GM12878 (cell line): Measurements from ENCODE around the gene USH2A. TPM values are rescaled to one million over a fixed set of nuclear protein-coding genes. Genes with fewer than 3 reads are reported as not detected.

Source experiments
- ATAC-seq: fragments of 200-7000 bp; cut with Tn5 transposase; 3 replicates; pipeline ENCODE4 v1.9.1; 2020; ENCODE audit warnings: mild to moderate bottlenecking, moderate library complexity
- BruUV-seq: library from RNA; stranded (reverse); fragments of 400-500 nt; replicated peaks from 2 replicates; lab custom pipeline; 2021; lab: Mats Ljungman, UMichigan
- CTCF ChIA-PET: fragments of 300-600 bp; sonication (Branson Sonifier 250); formaldehyde crosslinking; extraction: SDS; loops from one replicate; lab custom pipeline; 2021; ENCODE audit warnings: inconsistent platforms; lab: Yijun Ruan, JAX
- POLR2A ChIA-PET: fragments of 350-600 bp; formaldehyde crosslinking; extraction: SDS; loops from one replicate; lab custom pipeline; 2021; ENCODE audit warnings: inconsistent platforms; lab: Charles Lee
- RAD21 ChIA-PET: fragments of 300-600 bp; sonication (Branson Sonifier 250); formaldehyde crosslinking; loops from one replicate; lab custom pipeline; 2023; ENCODE audit warnings: antibody characterized with exemption; ENCODE audit not compliant: unreplicated experiment; lab: Charles Lee
- SMC1A ChIA-PET: fragments of 300-600 bp; sonication (Branson Sonifier 250); formaldehyde crosslinking; loops from one replicate; lab custom pipeline; 2023; ENCODE audit not compliant: unreplicated experiment, uncharacterized antibody; lab: Charles Lee
- DNase-seq: peaks from one replicate; pipeline ENCODE4 v3.0.0-alpha.2; 2011; ENCODE audit warnings: low read depth, low spot score
- FAIRE-seq: peaks from 3 replicates; lab custom pipeline; 2011; peaks lifted over from hg19 to GRCh38; lab: Jason Lieb, UNC
- H2AFZ ChIP-seq: 2 replicates; pipeline ENCODE4 v1.6.0; 2011; ENCODE audit warnings: low read depth, low read length, control low read depth; ENCODE audit not compliant: control insufficient read depth
- H3K27ac ChIP-seq: 2 replicates; pipeline ENCODE4 v1.5.1; 2011; ENCODE audit warnings: control low read depth; ENCODE audit not compliant: control insufficient read depth, insufficient read depth
- H3K27me3 ChIP-seq, 2 experiments: replicated peaks in 1 of 2; 2 replicates each; pipeline versions ENCODE4 v1.6.0 to v1.6.1; 2011; ENCODE audit warnings: low read length in 1 of 2; ENCODE audit not compliant: control insufficient read depth in 2 of 2, insufficient read depth in 2 of 2
- H3K36me3 ChIP-seq, 2 experiments: 2 replicates each; pipeline ENCODE4 v1.5.1; 2011; ENCODE audit warnings: low read length in 1 of 2; ENCODE audit not compliant: control insufficient read depth in 2 of 2, insufficient read depth in 2 of 2
- H3K4me1 ChIP-seq: 2 replicates; pipeline ENCODE4 v1.6.1; 2011; ENCODE audit warnings: mild to moderate bottlenecking, low read length, moderate library complexity, mixed read lengths; ENCODE audit not compliant: control insufficient read depth, insufficient read depth
- H3K4me2 ChIP-seq: 2 replicates; pipeline ENCODE4 v1.6.0; 2011; ENCODE audit warnings: control low read depth; ENCODE audit not compliant: control insufficient read depth, insufficient read depth
- H3K4me3 ChIP-seq: fragments of 200-600 bp; sonication (generic); 2 replicates; pipeline ENCODE4 v1.5.1; 2016
- H3K79me2 ChIP-seq: 2 replicates; pipeline ENCODE4 v1.6.0; 2011; ENCODE audit warnings: low read length; ENCODE audit not compliant: control insufficient read depth, insufficient read depth
- H3K9ac ChIP-seq: 2 replicates; pipeline ENCODE4 v1.8.0; 2011; ENCODE audit warnings: low read length, control low read depth, mixed read lengths; ENCODE audit not compliant: control insufficient read depth, insufficient read depth
- H3K9me3 ChIP-seq: replicated peaks from 3 replicates; pipeline ENCODE4 v1.5.1; 2011; ENCODE audit warnings: mild to moderate bottlenecking, low read length; ENCODE audit not compliant: control insufficient read depth, insufficient read depth
- H4K20me1 ChIP-seq: 2 replicates; pipeline ENCODE4 v1.6.0; 2011; ENCODE audit not compliant: control insufficient read depth, insufficient read depth
- NRF1 ChIP-seq: conservative IDR thresholded peaks from 2 replicates; pipeline ENCODE4 v1.6.1; 2011; ENCODE audit warnings: mild to moderate bottlenecking, low read depth, low read length, improper control_type of control experiment
- POLR2AphosphoS5 ChIP-seq: IDR thresholded peaks from 2 replicates; pipeline ENCODE4 v1.6.1; 2011; ENCODE audit warnings: mild to moderate bottlenecking, low read length, inconsistent platforms
- SMC3 ChIP-seq: IDR thresholded peaks from 2 replicates; pipeline ENCODE4 v1.6.1; 2011; ENCODE audit warnings: low read length, improper control_type of control experiment, borderline replicate concordance
- SREBF1 ChIP-seq: IDR thresholded peaks from 2 replicates; pipeline ENCODE4 v1.6.1; 2012; ENCODE audit warnings: mild to moderate bottlenecking, low read length
- TCF12 ChIP-seq: IDR thresholded peaks from 2 replicates; pipeline ENCODE4 v1.6.1; 2011; ENCODE audit warnings: low read depth, mild to moderate bottlenecking, low read length
- WGBS: methylation state at CpG from one replicate; pipeline ENCODE4 v1.1.6; 2016; ENCODE audit warnings: low lambda C conversion rate; ENCODE audit not compliant: insufficient replicate concordance, insufficient coverage; ENCODE audit errors: missing lambda C conversion rate; 5-methylcytosine and 5-hydroxymethylcytosine counted together
- in situ Hi-C: fragments of 300-500 bp; cut with MboI; formaldehyde crosslinking; loops from 9 replicates; pipeline ENCODE4 v1.14.3; 2018; ENCODE audit warnings: mixed read lengths
- intact Hi-C: fragments of 100-400 bp; cut with micrococcal nuclease; formaldehyde crosslinking; loops from one replicate; pipeline ENCODE4 v1.14.2; 2022; ENCODE audit not compliant: unreplicated experiment
- polyA plus RNA-seq, 11 experiments: library from polyadenylated mRNA; depleted of rRNA in 4 of 11; unstranded in 6 of 11; stranded (reverse) in 5 of 11; fragments of >200 nt; fragmentation: Nextera tagmentation in 4 of 11; fragmentation: Illumina TruSeq in 1 of 11; extraction: Ambion mirVana in 4 of 11; extraction: Trizol in 1 of 11; gene quantifications; 1 replicate in 1 of 11; 2 replicates in 10 of 11; pipeline versions ENCODE4 v1.2.1 to v1.2.3, GENCODE V29; 2011 to 2016; ENCODE audit warnings: inconsistent platforms in 2 of 11, missing spikeins in 2 of 11, low read depth in 1 of 11
- total RNA-seq, 4 experiments: library from RNA; depleted of rRNA in 3 of 4; stranded (reverse); fragments of >200 nt in 3 of 4; fragmentation: Illumina TruSeq in 1 of 4; extraction: Trizol in 1 of 4; gene quantifications; 2 replicates each; pipeline versions ENCODE4 v1.2.1 to v1.2.3, GENCODE V29; 2013 to 2021
- TF ChIP-seq, protein P1 (sequence below): fragments of 450-650 bp; IDR thresholded peaks from 2 replicates; pipeline ENCODE4 v1.6.1; 2017; ENCODE audit warnings: mild to moderate bottlenecking, moderate library complexity
- TF ChIP-seq, protein P2 (sequence below): fragments of 450-650 bp; IDR thresholded peaks from 2 replicates; pipeline ENCODE4 v1.6.1; 2016; ENCODE audit warnings: mild to moderate bottlenecking

USH2A gene
- total and polyA plus RNA-seq, 10 of the 15 experiments (the other 5 are each of a cell fraction or from before 2014, with no cell fraction given) = under 0.01 to 0.20 (median 0.01) TPM; not detected in 2

GRCh38 chr1:215617979-215618378 is 805.3 kb downstream of the USH2A start:
- H3K36me3 ChIP-seq = peaks cover 0 to 3% of the 10 kb centered on the region in 2 experiments; a peak in 2 of 4 replicates
- WGBS = 93% methylated on average over 1 of the region's 1 CpG
- ChIA-PET CTCF (interaction anchor here (0.9 to 1.4 kb wide), 2 partner anchors 7 to 13 kb away, joined by 3 read pairs; no protein-coding TSS in a partner anchor), POLR2A (interaction anchor here (0.8 to 1.8 kb wide), 3 partner anchors 11 to 43 kb away, joined by 3 to 6 read pairs (median 3); no protein-coding TSS in a partner anchor), SMC1A (interaction anchor here (0.7 to 1.4 kb wide), 7 partner anchors 14 to 86 kb away, joined by 3 to 5 read pairs (median 4); no protein-coding TSS in a partner anchor), RAD21 (interaction anchor here (0.8 to 1.6 kb wide), 3 partner anchors 15 to 24 kb away, joined by 3 to 5 read pairs (median 3); no protein-coding TSS in a partner anchor)
- H3K79me2 ChIP-seq = no peaks in the 10 kb centered on the region
- no peaks in the 10 kb centered on the region for H4K20me1 ChIP-seq
- FAIRE-seq (no peak), ATAC-seq (no peak), DNase-seq (no peak)
- H2AFZ ChIP-seq = no peak overlapping the region
- H3K4me1 ChIP-seq = no peaks in the 10 kb centered on the region
- H3K4me3 ChIP-seq = no peak overlapping the region
- H3K9me3 ChIP-seq = no peaks in the 10 kb centered on the region
- TF ChIP-seq, protein P1, sequence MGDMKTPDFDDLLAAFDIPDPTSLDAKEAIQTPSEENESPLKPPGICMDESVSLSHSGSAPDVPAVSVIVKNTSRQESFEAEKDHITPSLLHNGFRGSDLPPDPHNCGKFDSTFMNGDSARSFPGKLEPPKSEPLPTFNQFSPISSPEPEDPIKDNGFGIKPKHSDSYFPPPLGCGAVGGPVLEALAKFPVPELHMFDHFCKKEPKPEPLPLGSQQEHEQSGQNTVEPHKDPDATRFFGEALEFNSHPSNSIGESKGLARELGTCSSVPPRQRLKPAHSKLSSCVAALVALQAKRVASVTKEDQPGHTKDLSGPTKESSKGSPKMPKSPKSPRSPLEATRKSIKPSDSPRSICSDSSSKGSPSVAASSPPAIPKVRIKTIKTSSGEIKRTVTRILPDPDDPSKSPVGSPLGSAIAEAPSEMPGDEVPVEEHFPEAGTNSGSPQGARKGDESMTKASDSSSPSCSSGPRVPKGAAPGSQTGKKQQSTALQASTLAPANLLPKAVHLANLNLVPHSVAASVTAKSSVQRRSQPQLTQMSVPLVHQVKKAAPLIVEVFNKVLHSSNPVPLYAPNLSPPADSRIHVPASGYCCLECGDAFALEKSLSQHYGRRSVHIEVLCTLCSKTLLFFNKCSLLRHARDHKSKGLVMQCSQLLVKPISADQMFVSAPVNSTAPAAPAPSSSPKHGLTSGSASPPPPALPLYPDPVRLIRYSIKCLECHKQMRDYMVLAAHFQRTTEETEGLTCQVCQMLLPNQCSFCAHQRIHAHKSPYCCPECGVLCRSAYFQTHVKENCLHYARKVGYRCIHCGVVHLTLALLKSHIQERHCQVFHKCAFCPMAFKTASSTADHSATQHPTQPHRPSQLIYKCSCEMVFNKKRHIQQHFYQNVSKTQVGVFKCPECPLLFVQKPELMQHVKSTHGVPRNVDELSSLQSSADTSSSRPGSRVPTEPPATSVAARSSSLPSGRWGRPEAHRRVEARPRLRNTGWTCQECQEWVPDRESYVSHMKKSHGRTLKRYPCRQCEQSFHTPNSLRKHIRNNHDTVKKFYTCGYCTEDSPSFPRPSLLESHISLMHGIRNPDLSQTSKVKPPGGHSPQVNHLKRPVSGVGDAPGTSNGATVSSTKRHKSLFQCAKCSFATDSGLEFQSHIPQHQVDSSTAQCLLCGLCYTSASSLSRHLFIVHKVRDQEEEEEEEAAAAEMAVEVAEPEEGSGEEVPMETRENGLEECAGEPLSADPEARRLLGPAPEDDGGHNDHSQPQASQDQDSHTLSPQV = no peak
- TF ChIP-seq, protein P2, sequence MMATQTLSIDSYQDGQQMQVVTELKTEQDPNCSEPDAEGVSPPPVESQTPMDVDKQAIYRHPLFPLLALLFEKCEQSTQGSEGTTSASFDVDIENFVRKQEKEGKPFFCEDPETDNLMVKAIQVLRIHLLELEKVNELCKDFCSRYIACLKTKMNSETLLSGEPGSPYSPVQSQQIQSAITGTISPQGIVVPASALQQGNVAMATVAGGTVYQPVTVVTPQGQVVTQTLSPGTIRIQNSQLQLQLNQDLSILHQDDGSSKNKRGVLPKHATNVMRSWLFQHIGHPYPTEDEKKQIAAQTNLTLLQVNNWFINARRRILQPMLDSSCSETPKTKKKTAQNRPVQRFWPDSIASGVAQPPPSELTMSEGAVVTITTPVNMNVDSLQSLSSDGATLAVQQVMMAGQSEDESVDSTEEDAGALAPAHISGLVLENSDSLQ = no peak
- no peak for TF ChIP-seq NRF1
- TF ChIP-seq SREBF1 = no peak
- no peak for TF ChIP-seq POLR2AphosphoS5
- TF ChIP-seq SMC3 = no peak
- TF ChIP-seq TCF12 = no peak
- intact Hi-C loops = no loop called here
- no peak overlapping the region for H3K27ac ChIP-seq
- no peak overlapping the region for H3K4me2 ChIP-seq
- in situ Hi-C loops = no loop called here
- H3K9ac ChIP-seq = no peak overlapping the region
- no peaks in the 10 kb centered on the region for H3K27me3 ChIP-seq
- BruUV-seq = no TSS peak
